Measurements from ENCODE around the gene SLC22A23. TPM values are rescaled to one million over a fixed set of nuclear protein-coding genes. Genes with fewer than 3 reads are reported as not detected.
A peak's percentile ranks its signal among the peaks of the same experiment; 100 is the strongest.

Gene SLC22A23
- total RNA-seq, 2 experiments from 2014 or later, result 13.4 to 13.6 TPM

DNA sequence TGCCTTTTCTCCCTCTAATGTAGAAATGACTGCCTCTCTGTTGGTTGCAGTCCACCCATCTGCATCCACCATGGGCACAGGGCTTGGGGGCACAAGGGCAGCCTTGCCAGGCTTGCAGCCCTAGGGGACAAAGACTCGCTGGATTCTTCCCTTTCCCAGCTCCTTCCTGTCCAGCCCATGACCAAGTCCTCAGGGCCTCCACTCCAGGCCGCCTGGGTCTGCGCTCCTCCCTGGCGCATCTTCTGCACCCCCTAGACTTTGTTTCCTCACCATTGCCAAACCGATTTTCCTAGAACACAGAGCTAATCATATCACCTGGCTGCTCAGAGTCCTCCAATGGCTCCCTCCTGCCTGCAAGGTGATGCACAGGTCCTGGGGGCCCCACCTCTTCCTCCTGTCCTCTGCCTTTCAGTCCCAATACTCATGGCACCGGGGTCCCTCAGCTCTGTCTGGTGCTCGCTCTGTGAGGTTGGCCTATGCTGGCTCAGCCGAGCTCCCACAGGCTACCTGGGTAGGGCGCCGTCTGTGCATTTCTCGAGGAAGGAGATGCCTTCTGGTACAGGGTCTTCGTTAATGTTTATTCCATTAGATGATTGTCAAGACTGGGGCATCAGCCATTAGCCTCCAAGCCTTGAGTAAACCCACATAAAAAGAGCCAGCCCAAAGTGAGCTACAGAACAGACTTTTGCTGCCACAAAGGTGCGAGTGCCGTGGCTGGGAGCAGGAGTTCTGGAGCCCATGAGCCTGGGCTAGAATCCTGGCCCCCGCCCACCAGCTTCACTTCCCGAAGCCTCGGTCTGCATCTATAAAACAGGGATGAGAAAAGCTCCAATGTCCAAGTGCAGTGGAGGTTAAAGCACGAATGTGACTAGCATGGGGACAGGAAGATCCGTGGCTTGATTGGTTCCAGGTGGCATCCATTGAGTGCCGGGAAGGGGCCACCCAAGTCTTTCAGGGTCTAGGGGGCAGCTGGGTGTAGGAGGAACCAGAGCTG lies 180.4 kb downstream of the SLC22A23 start:
- Mint-ChIP-seq H3K9me3 (no peaks in the 10 kb centered on the region), H3K36me3 (ENCODE audit: low read depth) (peaks cover 28% of the 10 kb centered on the region), H3K4me3 (no peak overlapping the region), H3K4me1 (ENCODE audit: low read depth) (peaks cover 11% of the 10 kb centered on the region), H3K27ac (no peak overlapping the region), H3K27me3 (no peaks in the 10 kb centered on the region)
- no peak for ATAC-seq (ENCODE audit: poor library complexity)
- Histone ChIP-seq H3K4me1 (ENCODE audit: insufficient read depth, low read length) (no peaks in the 10 kb centered on the region), H3K4me3 (ENCODE audit: low read length) (no peak overlapping the region), H3K27me3 (ENCODE audit: control insufficient read depth in 1 of 2, insufficient read depth in 2 of 2, low read length in 2 of 2) (no peaks in the 10 kb centered on the region), H3K9me3 (ENCODE audit: control insufficient read depth in 1 of 2, insufficient read depth in 1 of 2, low read length in 2 of 2) (no peaks in the 10 kb centered on the region), H3K27ac (ENCODE audit: low read depth in 1 of 2, low read length in 2 of 2) (no peak overlapping the region), H3K36me3 (ENCODE audit: insufficient read depth, low read length) (peaks cover 15% of the 10 kb centered on the region)
- intact Hi-C loops (cut with DNase I, micrococcal nuclease), result loop anchor here (5.0 kb wide), 5 partner anchors 236 to 881 kb away; no protein-coding TSS in a partner anchor
- ChIA-PET CTCF (interaction anchor here (4.2 kb wide), 1 partner anchor 455 kb away, joined by 56 read pairs; no protein-coding TSS in a partner anchor), POLR2A (no interaction called here)
- DNase-seq, result no peak
- TF ChIP-seq, protein P1, sequence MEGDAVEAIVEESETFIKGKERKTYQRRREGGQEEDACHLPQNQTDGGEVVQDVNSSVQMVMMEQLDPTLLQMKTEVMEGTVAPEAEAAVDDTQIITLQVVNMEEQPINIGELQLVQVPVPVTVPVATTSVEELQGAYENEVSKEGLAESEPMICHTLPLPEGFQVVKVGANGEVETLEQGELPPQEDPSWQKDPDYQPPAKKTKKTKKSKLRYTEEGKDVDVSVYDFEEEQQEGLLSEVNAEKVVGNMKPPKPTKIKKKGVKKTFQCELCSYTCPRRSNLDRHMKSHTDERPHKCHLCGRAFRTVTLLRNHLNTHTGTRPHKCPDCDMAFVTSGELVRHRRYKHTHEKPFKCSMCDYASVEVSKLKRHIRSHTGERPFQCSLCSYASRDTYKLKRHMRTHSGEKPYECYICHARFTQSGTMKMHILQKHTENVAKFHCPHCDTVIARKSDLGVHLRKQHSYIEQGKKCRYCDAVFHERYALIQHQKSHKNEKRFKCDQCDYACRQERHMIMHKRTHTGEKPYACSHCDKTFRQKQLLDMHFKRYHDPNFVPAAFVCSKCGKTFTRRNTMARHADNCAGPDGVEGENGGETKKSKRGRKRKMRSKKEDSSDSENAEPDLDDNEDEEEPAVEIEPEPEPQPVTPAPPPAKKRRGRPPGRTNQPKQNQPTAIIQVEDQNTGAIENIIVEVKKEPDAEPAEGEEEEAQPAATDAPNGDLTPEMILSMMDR (IDR thresholded peaks at IDR 0.05), result no peak

DNA sequence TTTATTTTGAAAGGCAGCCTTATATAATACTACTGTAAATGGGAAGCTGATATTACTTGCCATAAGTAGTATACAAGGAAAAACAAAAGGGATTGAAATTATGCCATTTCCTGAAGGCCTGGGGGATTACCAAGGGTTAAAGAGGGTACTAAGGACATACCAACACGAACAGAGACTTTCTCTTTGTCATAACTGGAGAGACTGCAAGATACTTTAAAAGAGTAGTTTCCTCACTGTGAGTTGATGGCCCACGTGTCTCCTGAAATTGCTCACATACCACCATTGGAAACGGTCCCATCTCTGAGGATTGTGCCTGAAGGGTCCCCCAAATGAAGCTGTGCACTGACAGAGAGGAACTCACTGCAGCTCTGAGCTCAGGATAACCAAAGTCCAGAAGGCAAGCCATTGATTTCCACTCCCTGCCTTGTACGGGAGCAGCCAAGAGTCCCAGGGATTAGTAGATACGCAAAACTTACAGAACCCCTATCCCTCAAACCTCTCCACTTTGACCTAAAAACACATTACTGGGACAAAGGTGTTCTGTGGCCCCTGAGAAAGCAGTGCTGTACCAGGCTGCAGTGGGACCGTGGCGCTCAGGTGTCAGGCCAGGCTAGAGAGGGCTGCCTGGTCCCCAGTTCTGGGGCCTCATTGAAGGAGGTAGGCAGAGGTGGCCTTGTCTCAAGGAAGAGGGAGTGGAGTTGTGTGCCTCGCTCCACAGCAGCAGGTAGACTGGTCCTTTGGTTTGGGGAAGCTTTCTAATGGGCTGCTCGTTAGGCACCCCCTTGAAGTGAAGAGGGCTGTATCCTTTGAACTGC lies 182.9 kb downstream of the SLC22A23 start:
- Histone ChIP-seq H3K36me3 (ENCODE audit: insufficient read depth, low read length) (peaks cover 36% of the 10 kb centered on the region), H3K27me3 (ENCODE audit: control insufficient read depth in 1 of 2, insufficient read depth in 2 of 2, low read length in 2 of 2) (no peaks in the 10 kb centered on the region), H3K4me3 (ENCODE audit: low read length) (no peak overlapping the region), H3K27ac (ENCODE audit: low read depth in 1 of 2, low read length in 2 of 2) (no peak overlapping the region), H3K4me1 (ENCODE audit: insufficient read depth, low read length) (no peaks in the 10 kb centered on the region), H3K9me3 (ENCODE audit: control insufficient read depth in 1 of 2, insufficient read depth in 1 of 2, low read length in 2 of 2) (no peaks in the 10 kb centered on the region)
- Mint-ChIP-seq H3K4me1 (ENCODE audit: low read depth) (peaks cover 18% of the 10 kb centered on the region), H3K9me3 (no peaks in the 10 kb centered on the region), H3K36me3 (ENCODE audit: low read depth) (peaks cover 47% of the 10 kb centered on the region), H3K27ac (peak overlapping the region; percentile 54), H3K4me3 (no peak overlapping the region), H3K27me3 (no peaks in the 10 kb centered on the region)
- ChIA-PET POLR2A (no interaction called here), CTCF (no interaction called here)
- intact Hi-C loops (cut with DNase I, micrococcal nuclease), result no loop called here
- TF ChIP-seq, protein P1 (IDR thresholded peaks at IDR 0.05), result no peak
- ATAC-seq (ENCODE audit: poor library complexity) (no peak), DNase-seq (no peak)

DNA sequence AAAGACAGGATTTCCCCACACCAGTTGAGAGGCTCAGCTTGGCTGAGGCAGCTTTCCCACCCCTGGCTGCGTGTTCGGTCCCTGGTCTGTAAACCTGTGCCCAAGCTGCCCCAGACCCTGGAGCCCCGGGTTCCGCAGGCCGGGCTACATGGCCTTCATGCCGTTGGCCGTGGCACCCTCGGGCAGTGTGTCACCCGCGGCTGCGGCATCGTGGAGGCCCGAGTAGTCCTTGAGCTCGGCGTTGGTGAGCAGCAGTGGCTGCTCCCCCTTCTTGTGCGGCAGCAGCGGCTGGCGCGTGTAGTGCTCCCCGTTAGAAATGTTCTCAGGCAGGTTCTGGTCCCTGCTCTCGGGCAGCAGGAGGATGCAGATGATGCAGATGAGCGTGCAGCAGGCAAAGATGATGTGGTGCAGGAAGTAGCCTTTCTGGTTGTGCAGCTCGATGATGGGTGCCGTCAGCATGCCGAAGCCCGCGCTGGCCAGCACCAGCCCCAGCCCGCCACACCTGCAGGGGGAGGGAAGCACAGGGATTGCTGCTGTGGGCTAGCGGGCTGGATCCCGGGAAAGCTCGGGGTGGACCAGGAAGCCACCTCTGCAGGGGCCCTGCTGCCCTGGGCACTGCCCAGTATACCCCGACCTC lies 183.8 kb downstream of the SLC22A23 start:
- Mint-ChIP-seq H3K36me3 (ENCODE audit: low read depth) (peaks cover 55% of the 10 kb centered on the region), H3K27ac (no peak overlapping the region), H3K4me3 (no peak overlapping the region), H3K9me3 (no peaks in the 10 kb centered on the region), H3K27me3 (no peaks in the 10 kb centered on the region), H3K4me1 (ENCODE audit: low read depth) (peaks cover 27% of the 10 kb centered on the region)
- no peak for DNase-seq
- Histone ChIP-seq H3K27me3 (ENCODE audit: control insufficient read depth in 1 of 2, insufficient read depth in 2 of 2, low read length in 2 of 2) (no peaks in the 10 kb centered on the region), H3K4me1 (ENCODE audit: insufficient read depth, low read length) (no peaks in the 10 kb centered on the region), H3K9me3 (ENCODE audit: control insufficient read depth in 1 of 2, insufficient read depth in 1 of 2, low read length in 2 of 2) (no peaks in the 10 kb centered on the region), H3K27ac (ENCODE audit: low read depth in 1 of 2, low read length in 2 of 2) (no peak overlapping the region), H3K4me3 (ENCODE audit: low read length) (no peak overlapping the region), H3K36me3 (ENCODE audit: insufficient read depth, low read length) (peaks cover 40% of the 10 kb centered on the region)
- TF ChIP-seq, protein P1 (IDR thresholded peaks at IDR 0.05), result no peak
- CTCF ChIA-PET, result no interaction called here
- POLR2A ChIA-PET, result no interaction called here
- ATAC-seq (ENCODE audit: poor library complexity), result no peak
- intact Hi-C loops (cut with DNase I, micrococcal nuclease), result no loop called here
